HUES64 (cell line): ENCODE data around the gene MAPKAPK3.

Source experiments
- H3K27ac ChIP-seq: 2 replicates; pipeline ENCODE4 v1.7.0; 2013; ENCODE audit warnings: low read depth, low read length, inconsistent platforms
- H3K27me3 ChIP-seq: 2 replicates; pipeline ENCODE4 v1.6.1; 2013; ENCODE audit warnings: mild to moderate bottlenecking, low read length; ENCODE audit not compliant: insufficient read depth
- H3K36me3 ChIP-seq: 2 replicates; pipeline ENCODE4 v1.6.1; 2013; ENCODE audit warnings: mild to moderate bottlenecking, low read length; ENCODE audit not compliant: insufficient read depth
- H3K4me1 ChIP-seq: 2 replicates; pipeline ENCODE4 v1.6.1; 2013; ENCODE audit warnings: mild to moderate bottlenecking, low read length, moderate library complexity; ENCODE audit not compliant: insufficient read depth
- H3K4me3 ChIP-seq: 2 replicates; pipeline ENCODE4 v1.5.1; 2013; ENCODE audit warnings: mild to moderate bottlenecking, low read length, moderate library complexity
- H3K9ac ChIP-seq: 2 replicates; pipeline ENCODE4 v1.6.1; 2013; ENCODE audit warnings: mild to moderate bottlenecking, low read depth, low read length
- H3K9me3 ChIP-seq: 2 replicates; pipeline ENCODE4 v1.6.1; 2013; ENCODE audit warnings: low read depth, low read length; ENCODE audit not compliant: insufficient read depth
- WGBS: fragments of 150-250, 120-280 bp; methylation state at CpG from one replicate; pipeline ENCODE4 v1.1.7; 2013; ENCODE audit warnings: missing lambda C conversion rate; 5-methylcytosine and 5-hydroxymethylcytosine counted together

Gene MAPKAPK3

GRCh38 chr3:50648944-50649343, 32.0 kb downstream of the MAPKAPK3 start:
- Histone ChIP-seq H3K27me3 (no peaks in the 10 kb centered on the region), H3K27ac (no peak overlapping the region), H3K4me1 (peaks cover 8% of the 10 kb centered on the region), H3K9ac (no peak overlapping the region), H3K9me3 (no peaks in the 10 kb centered on the region), H3K36me3 (peaks cover 31% of the 10 kb centered on the region), H3K4me3 (no peak overlapping the region)
- 93% methylated on average over 2 of the region's 2 CpGs for WGBS

- Histone ChIP-seq H3K4me1 (peaks cover 8% of the 10 kb centered on the region), H3K9ac (no peak overlapping the region)
- WGBS = 77% methylated on average over 8 of the region's 8 CpGs
Measured at GRCh38 chr3:50649451-50649931, 32.5 kb downstream of the MAPKAPK3 start.

GRCh38 chr3:50650018-50650417, 33.1 kb downstream of the MAPKAPK3 start:
- no peak overlapping the region for H3K9ac ChIP-seq
- H3K36me3 ChIP-seq = peaks cover 20% of the 10 kb centered on the region
- H3K4me1 ChIP-seq = peaks cover 8% of the 10 kb centered on the region
- no peak overlapping the region for H3K27ac ChIP-seq
- H3K9me3 ChIP-seq = no peaks in the 10 kb centered on the region
- no CpG with 5 or more reads among the region's 1 CpG for WGBS
- no peak overlapping the region for H3K4me3 ChIP-seq
- H3K27me3 ChIP-seq = no peaks in the 10 kb centered on the region

More at GRCh38 chr3:50649451-50649931, 32.5 kb downstream of the MAPKAPK3 start:
- Histone ChIP-seq H3K36me3 (peaks cover 25% of the 10 kb centered on the region), H3K9me3 (no peaks in the 10 kb centered on the region), H3K27ac (no peak overlapping the region), H3K27me3 (no peaks in the 10 kb centered on the region), H3K4me3 (no peak overlapping the region)

GRCh38 chr3:50651445-50651844, 34.5 kb downstream of the MAPKAPK3 start:
- H3K9me3 ChIP-seq = no peaks in the 10 kb centered on the region
- H3K36me3 ChIP-seq = peaks cover 8% of the 10 kb centered on the region; the same call in 1 of the 2 replicates
- H3K4me3 ChIP-seq = no peak overlapping the region
- H3K9ac ChIP-seq = no peak overlapping the region
- H3K27me3 ChIP-seq = no peaks in the 10 kb centered on the region
- peaks cover 8% of the 10 kb centered on the region for H3K4me1 ChIP-seq
- no peak overlapping the region for H3K27ac ChIP-seq
- WGBS = 87% methylated on average over 8 of the region's 8 CpGs

- H3K4me1 ChIP-seq = peaks cover 8% of the 10 kb centered on the region
- no peak overlapping the region for H3K4me3 ChIP-seq
- WGBS = 47% methylated on average over 7 of the region's 7 CpGs
- H3K27ac ChIP-seq = no peak overlapping the region; the same call in 1 of the 2 replicates
- H3K27me3 ChIP-seq = no peaks in the 10 kb centered on the region
- H3K9ac ChIP-seq = no peak overlapping the region
- no peaks in the 10 kb centered on the region for H3K9me3 ChIP-seq
- H3K36me3 ChIP-seq = 0 out of 2 replicates have a peak, but pooled peaks cover 2% of the 10 kb centered on the region
Measured at GRCh38 chr3:50651920-50652529, 35.1 kb downstream of the MAPKAPK3 start.

GRCh38 chr3:50652709-50653108, 35.8 kb downstream of the MAPKAPK3 start:
- 50% methylated on average over 2 of the region's 2 CpGs for WGBS
- Histone ChIP-seq H3K27me3 (no peaks in the 10 kb centered on the region), H3K9me3 (no peaks in the 10 kb centered on the region), H3K4me3 (no peak overlapping the region), H3K9ac (no peak overlapping the region), H3K4me1 (peaks cover 8% of the 10 kb centered on the region), H3K27ac (peak overlapping the region; percentile 2; the same call in 1 of the 2 replicates), H3K36me3 (no peaks in the 10 kb centered on the region)

GRCh38 chr3:50653937-50654595, 37.1 kb downstream of the MAPKAPK3 start:
- Histone ChIP-seq H3K36me3 (no peaks in the 10 kb centered on the region), H3K9ac (no peak overlapping the region), H3K4me3 (no peak overlapping the region), H3K27ac (no peak overlapping the region), H3K27me3 (no peaks in the 10 kb centered on the region), H3K9me3 (no peaks in the 10 kb centered on the region), H3K4me1 (peaks cover 8% of the 10 kb centered on the region)
- whole genome bisulfite sequencing = 82% methylated on average over 3 of the region's 3 CpGs

GRCh38 chr3:50655009-50655830, 38.3 kb downstream of the MAPKAPK3 start:
- H3K9ac ChIP-seq = no peak overlapping the region
- no peak overlapping the region for H3K27ac ChIP-seq
- no peaks in the 10 kb centered on the region for H3K9me3 ChIP-seq
- no peak overlapping the region for H3K4me3 ChIP-seq
- H3K36me3 ChIP-seq = no peaks in the 10 kb centered on the region
- WGBS = 59% methylated on average over 3 of the region's 3 CpGs
- H3K4me1 ChIP-seq = peaks cover 8% of the 10 kb centered on the region
- H3K27me3 ChIP-seq = no peaks in the 10 kb centered on the region

GRCh38 chr3:50656417-50657195, 39.7 kb downstream of the MAPKAPK3 start:
- Histone ChIP-seq H3K27me3 (no peaks in the 10 kb centered on the region), H3K4me3 (no peak overlapping the region), H3K9me3 (no peaks in the 10 kb centered on the region), H3K4me1 (peaks cover 8% of the 10 kb centered on the region), H3K9ac (no peak overlapping the region), H3K36me3 (no peaks in the 10 kb centered on the region), H3K27ac (no peak overlapping the region)
- WGBS = 82% methylated on average over 8 of the region's 8 CpGs

GRCh38 chr3:50657407-50657806, 40.5 kb downstream of the MAPKAPK3 start:
- Histone ChIP-seq H3K9me3 (no peaks in the 10 kb centered on the region), H3K4me1 (peaks cover under 1% of the 10 kb centered on the region; the same call in 1 of the 2 replicates), H3K9ac (no peak overlapping the region), H3K36me3 (no peaks in the 10 kb centered on the region), H3K4me3 (no peak overlapping the region), H3K27ac (no peak overlapping the region), H3K27me3 (no peaks in the 10 kb centered on the region)
- WGBS = 96% methylated on average over 5 of the region's 5 CpGs
